ENCODE results near the gene KRTAP12-1.

Gene KRTAP12-1

DNA sequence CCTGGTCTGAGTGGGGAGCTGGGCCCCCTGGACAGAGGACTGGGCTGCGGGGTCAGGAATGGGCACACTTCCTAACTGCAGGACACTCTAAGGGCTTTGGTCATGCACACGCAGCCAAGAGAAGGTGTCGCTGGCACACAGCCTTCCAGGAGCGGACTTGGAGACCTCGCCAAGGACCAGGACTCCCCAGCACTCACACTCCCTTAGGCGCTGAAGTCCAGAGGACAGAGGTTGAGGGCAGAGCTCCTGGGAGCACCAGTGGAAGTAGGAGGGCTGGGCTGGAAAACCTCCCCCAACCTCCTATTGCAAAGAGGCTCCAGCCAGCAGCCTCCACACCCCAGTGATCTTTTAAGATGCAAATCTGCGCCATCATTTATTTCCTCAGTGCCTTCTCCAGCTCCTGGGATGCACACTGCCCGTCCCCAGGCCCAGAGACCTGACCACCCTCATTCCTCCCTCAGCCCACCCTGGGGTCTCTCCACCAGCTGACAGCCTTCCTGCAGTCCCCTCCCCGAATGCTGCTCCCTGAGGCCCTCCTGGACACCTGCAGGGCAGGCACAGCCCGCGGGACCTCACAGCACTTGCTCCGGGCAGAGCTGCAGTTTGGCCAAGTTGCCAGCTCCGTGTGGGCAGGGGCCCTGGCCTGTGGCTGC, 26.4 kb upstream of the KRTAP12-1 start:
- Histone ChIP-seq H3K27ac (0 out of 2 replicates have a peak overlapping the region, but pooled peaks have one; percentile 7), H3K27me3 (ENCODE audit: insufficient read depth, low read depth, severe bottlenecking) (no peaks in the 10 kb centered on the region), H3K9me3 (ENCODE audit: severe bottlenecking) (no peaks in the 10 kb centered on the region), H3K36me3 (no peaks in the 10 kb centered on the region), H3K4me3 (ENCODE audit: low read depth, low read length) (no peak overlapping the region)
- TF ChIP-seq, protein P1, sequence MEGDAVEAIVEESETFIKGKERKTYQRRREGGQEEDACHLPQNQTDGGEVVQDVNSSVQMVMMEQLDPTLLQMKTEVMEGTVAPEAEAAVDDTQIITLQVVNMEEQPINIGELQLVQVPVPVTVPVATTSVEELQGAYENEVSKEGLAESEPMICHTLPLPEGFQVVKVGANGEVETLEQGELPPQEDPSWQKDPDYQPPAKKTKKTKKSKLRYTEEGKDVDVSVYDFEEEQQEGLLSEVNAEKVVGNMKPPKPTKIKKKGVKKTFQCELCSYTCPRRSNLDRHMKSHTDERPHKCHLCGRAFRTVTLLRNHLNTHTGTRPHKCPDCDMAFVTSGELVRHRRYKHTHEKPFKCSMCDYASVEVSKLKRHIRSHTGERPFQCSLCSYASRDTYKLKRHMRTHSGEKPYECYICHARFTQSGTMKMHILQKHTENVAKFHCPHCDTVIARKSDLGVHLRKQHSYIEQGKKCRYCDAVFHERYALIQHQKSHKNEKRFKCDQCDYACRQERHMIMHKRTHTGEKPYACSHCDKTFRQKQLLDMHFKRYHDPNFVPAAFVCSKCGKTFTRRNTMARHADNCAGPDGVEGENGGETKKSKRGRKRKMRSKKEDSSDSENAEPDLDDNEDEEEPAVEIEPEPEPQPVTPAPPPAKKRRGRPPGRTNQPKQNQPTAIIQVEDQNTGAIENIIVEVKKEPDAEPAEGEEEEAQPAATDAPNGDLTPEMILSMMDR (IDR thresholded peaks at IDR 0.05; ENCODE audit: low read depth, low read length), result no peak
- DNase-seq, result peak; percentile 10

DNA sequence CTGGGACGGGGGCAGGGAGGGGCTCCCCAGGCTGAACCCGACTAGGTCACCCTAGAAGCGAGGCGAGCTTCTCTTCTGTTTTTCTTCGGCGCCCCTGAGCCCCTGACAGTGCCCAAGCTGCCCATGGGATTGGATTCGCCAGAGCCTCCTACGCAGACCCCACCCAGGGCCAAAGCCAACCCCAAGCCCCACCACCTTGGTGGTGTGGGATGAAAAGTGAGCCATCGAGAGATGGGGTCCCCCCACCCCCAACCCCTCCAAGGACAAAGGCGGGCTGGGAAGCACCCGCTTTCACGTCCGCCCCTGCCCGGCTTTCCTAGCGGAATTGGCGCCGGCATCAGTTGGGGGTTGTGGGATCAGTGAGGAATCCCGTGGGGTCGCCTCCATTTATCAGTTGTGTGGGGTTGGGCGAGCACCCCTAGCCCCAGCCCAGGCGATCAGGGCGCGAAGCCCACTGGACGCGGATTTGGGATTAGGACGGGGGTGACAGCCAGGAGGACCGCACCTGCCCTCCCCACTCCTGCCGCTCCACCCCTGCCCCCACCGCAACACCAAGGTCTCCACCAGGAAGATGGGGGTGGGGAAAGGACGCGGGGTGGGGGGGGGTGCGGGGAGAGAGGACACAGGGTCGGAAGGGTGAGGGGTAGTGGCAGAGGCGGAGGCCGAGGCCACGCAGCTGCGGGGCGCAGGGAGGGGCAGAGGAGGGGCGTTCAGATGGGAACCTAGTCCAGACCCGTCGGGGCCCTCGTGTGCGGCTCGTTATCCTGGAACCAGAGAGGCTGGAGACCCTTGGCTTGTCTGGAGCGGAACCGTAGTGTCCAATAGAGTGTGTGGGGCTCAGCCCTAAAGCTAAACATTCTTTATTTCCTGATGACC, 25.0 kb upstream of the KRTAP12-1 start:
- Histone ChIP-seq H3K36me3 (no peaks in the 10 kb centered on the region), H3K27me3 (ENCODE audit: insufficient read depth, low read depth, severe bottlenecking) (no peaks in the 10 kb centered on the region), H3K9me3 (ENCODE audit: severe bottlenecking) (no peaks in the 10 kb centered on the region), H3K27ac (no peak overlapping the region), H3K4me3 (ENCODE audit: low read depth, low read length) (no peak overlapping the region)
- DNase-seq, result peak; percentile 6
- TF ChIP-seq, protein P1 (IDR thresholded peaks at IDR 0.05; ENCODE audit: low read depth, low read length), result no peak

DNA sequence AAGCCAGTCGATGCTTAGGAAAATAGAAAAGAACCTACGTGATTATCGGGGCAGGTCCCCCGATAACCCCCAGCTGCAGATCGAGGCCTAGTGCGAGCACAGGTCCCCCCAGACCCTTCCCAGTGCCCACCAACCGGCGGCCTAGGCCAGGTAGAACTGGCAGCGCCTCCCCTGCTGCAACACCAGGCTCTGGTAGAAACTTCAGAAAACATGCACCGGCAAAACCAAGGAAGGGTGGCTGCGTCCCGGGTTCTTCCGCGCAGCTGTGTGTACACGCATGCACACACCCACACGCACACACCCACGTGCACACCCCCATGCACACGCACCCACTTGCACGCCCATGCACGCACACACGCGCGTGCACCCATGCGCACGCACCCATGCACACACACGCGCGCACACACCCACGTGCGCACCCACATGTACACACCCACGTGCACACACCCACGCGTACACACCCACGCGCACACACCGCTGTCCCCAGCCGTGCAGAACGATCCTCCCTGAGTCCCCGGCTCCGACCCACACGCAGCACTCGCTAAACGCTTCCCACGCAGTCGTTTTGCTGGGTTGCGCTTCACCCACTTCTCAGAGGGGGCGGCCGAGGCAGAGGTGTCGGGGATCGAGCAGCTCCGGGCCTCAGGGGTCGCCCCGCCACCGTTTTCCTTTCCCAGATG, 24.2 kb upstream of the KRTAP12-1 start:
- Histone ChIP-seq H3K4me3 (ENCODE audit: low read depth, low read length) (no peak overlapping the region), H3K27ac (no peak overlapping the region), H3K36me3 (no peaks in the 10 kb centered on the region), H3K27me3 (ENCODE audit: insufficient read depth, low read depth, severe bottlenecking) (no peaks in the 10 kb centered on the region), H3K9me3 (ENCODE audit: severe bottlenecking) (no peaks in the 10 kb centered on the region)
- DNase-seq, result peak; percentile 5
- TF ChIP-seq, protein P1 (IDR thresholded peaks at IDR 0.05; ENCODE audit: low read depth, low read length), result no peak

DNA sequence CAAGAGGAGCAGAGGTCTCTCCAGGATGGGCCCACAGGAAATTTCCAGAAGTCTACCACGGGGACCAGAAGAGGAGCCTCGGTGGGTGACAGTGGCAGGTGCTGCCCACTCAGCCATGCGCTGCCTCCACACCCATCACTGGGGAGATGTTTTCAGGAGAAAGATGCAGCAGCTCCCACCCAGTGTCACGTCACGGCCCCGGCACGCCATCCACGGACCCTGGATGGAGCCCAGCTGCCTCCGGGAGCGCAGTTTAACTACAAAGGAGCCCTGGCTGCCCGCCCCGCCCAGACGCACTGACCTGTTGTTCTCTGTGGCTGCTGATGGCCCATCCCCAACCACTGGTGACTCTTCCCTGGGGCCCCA, 22.7 kb upstream of the KRTAP12-1 start:
- Histone ChIP-seq H3K4me3 (ENCODE audit: low read depth, low read length) (no peak overlapping the region), H3K27ac (peak overlapping the region; percentile 27)
- TF ChIP-seq, protein P1 (IDR thresholded peaks at IDR 0.05; ENCODE audit: low read depth, low read length), result no peak

DNA sequence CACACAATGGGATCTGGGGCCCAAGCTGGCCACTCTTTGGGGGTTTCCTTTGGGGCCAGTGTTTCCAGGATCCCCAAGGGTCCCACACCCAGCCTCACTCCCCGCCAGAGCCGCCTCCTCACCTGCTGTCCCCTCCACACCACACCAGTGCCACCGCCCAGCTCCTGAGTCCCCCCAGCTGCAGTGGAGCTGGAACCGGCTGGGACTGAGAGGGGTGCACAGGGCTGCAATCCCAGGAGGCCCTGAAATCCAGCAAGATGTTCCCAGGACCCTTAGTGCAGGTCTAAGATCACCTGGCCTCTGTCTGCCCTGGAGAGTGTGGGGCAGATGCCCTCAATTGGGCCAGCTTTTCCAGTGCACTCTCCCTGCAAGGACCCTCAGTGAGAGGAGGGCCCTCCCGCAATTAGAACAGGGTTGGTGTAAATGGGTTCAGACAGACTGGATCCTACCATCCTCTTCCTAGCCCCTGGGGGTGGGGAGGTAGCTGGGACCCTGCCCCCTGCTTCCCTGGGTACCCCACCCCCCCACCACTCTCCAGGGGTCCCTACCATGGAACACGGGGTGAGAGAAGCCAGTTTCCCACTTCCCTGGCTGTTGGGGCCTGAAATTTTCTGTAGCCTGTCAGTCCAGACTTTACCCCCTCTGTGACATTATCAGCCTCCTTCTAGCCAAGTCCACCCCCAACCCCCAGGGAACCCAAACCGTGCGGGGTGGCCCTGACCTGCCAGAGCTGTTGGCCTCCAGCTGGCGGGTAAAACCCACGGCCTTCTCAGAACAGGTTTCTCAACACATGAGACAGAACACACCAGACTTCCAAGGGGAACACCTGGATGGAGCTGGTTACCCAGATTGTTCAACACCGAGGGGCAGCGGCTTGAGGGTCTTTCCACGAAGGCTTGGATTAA, 22.0 kb upstream of the KRTAP12-1 start:
- DNase-seq, result peak; percentile 11
- no peak overlapping the region for H3K4me3 ChIP-seq (ENCODE audit: low read depth, low read length)
- no peaks in the 10 kb centered on the region for H3K27me3 ChIP-seq (ENCODE audit: insufficient read depth, low read depth, severe bottlenecking)
- TF ChIP-seq, protein P1 (IDR thresholded peaks at IDR 0.05; ENCODE audit: low read depth, low read length), result no peak
- no peaks in the 10 kb centered on the region for H3K36me3 ChIP-seq
- peak overlapping the region; percentile 27 for H3K27ac ChIP-seq
- no peaks in the 10 kb centered on the region for H3K9me3 ChIP-seq (ENCODE audit: severe bottlenecking)

More for the DNA sequence above, 22.7 kb upstream of the KRTAP12-1 start:
- DNase-seq, result peak; percentile 42
- no peaks in the 10 kb centered on the region for H3K9me3 ChIP-seq (ENCODE audit: severe bottlenecking)
- H3K36me3 ChIP-seq, result no peaks in the 10 kb centered on the region
- no peaks in the 10 kb centered on the region for H3K27me3 ChIP-seq (ENCODE audit: insufficient read depth, low read depth, severe bottlenecking)
